Left lung (tissue), 14 donors: ENCODE measurements around the gene TMEM254. TPM values are rescaled to one million over a fixed set of nuclear protein-coding genes. Genes with fewer than 3 reads are reported as not detected.
"Not testable (repeated sequence)": the region's sequence is repeated elsewhere in the genome, so short reads cannot be mapped to it uniquely, and the experiment has no call there.

ENCODE experiments used
- ATAC-seq: fragments of 200-7000 bp; cut with Tn5 transposase; one replicate; pipeline ENCODE4 v1.9.1; 2020; ENCODE audit warnings: moderate library complexity
- DNase-seq, 4 donors: peaks; one replicate each; pipeline ENCODE4 v3.0.0-alpha.2; 2013 to 2020
- H3K27ac ChIP-seq, 2 donors: fragments of 200-600 bp; sonication (generic) in 1 of 2; one replicate each; pipeline versions ENCODE4 v1.5.0 to v1.8.0; 2020 to 2021
- H3K27me3 ChIP-seq, 2 donors: fragments of 200-600 bp; sonication (generic) in 1 of 2; one replicate each; pipeline versions ENCODE4 v1.5.0 to v1.8.0; 2020 to 2021
- H3K36me3 ChIP-seq, 2 donors: fragments of 200-600 bp; sonication (generic) in 1 of 2; one replicate each; pipeline versions ENCODE4 v1.5.0 to v1.8.0; 2020 to 2021
- H3K4me1 ChIP-seq, 2 donors: fragments of 200-600 bp; one replicate each; pipeline ENCODE4 v1.8.0; 2021
- H3K4me3 ChIP-seq, 2 donors: fragments of 200-600 bp; sonication (generic) in 1 of 2; one replicate each; pipeline versions ENCODE4 v1.5.0 to v1.8.0; 2020 to 2021; ENCODE audit warnings: mild to moderate bottlenecking in 1 of 2
- H3K9me3 ChIP-seq, 2 donors: fragments of 200-600 bp; sonication (generic) in 1 of 2; one replicate each; pipeline versions ENCODE4 v1.5.0 to v1.8.0; 2020 to 2021
- intact Hi-C, 2 donors: fragments of 100-400 bp; cut with DNase I; formaldehyde crosslinking; loops; one replicate each; pipeline versions ENCODE4 v1.11.2 to v1.14.2; 2022
- long read RNA-seq, 12 donors: library from polyadenylated mRNA in 2 of 12; unstranded in 2 of 12; transcript quantifications; one replicate each; pipeline ENCODE4 v2.0.0 and lab custom pipeline, GENCODE V29; 2019 to 2026
- polyA plus RNA-seq, 6 donors: library from polyadenylated mRNA; unstranded; fragments of 120-200 nt; gene quantifications; one replicate each; pipeline ENCODE4 v1.2.1, GENCODE V29; 2013; ENCODE audit not compliant: insufficient read length in 6 of 6
- total RNA-seq, 2 donors: library from RNA; stranded (reverse); fragmentation: NEBNext Ultra II Directional; extraction: Animal tissue kit (Norgen Biotek cat#: 25700); gene quantifications; one replicate each; pipeline ENCODE4 v1.2.1, GENCODE V29; 2021
- TF ChIP-seq, protein P1 (sequence below), 2 donors: fragments of 200-600 bp; sonication (generic) in 1 of 2; IDR thresholded peaks; one replicate each; pipeline versions ENCODE4 v1.5.0 to v1.8.0; 2021; ENCODE audit warnings: antibody characterized with exemption in 2 of 2
- donor health status: DM: no; HTN: yes; CAD: no.
- donor health status: DM: no; HTN: no; CAD: no.

TMEM254 gene, protein sequence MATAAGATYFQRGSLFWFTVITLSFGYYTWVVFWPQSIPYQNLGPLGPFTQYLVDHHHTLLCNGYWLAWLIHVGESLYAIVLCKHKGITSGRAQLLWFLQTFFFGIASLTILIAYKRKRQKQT
- 10 to 100 TPM; 18.2 to 22.4 TPM for total RNA-seq
- 10 to 100 TPM; 41.1 to 45.7 (median 44.7) TPM for polyA plus RNA-seq
- long read RNA-seq, donor 1, transcript TMEM254-205 (4 exons, 2,042 nt): major isoform, 15 of 27 reads
- long read RNA-seq, donor 1, partial matches to known transcripts: 5 of 27 reads
- long read RNA-seq, donor 1, other reads (novel, unspliced or antisense): 0 of 27 reads
- long read RNA-seq, donor 2, transcript TMEM254-205 (4 exons, 2,042 nt): major isoform, 19 of 24 reads
- long read RNA-seq, donor 2, partial matches to known transcripts: 0 of 24 reads
- long read RNA-seq, donor 2, other reads (novel, unspliced or antisense): 0 of 24 reads
- long read RNA-seq, donor 3, transcript TMEM254-205 (4 exons, 2,042 nt): major isoform, 13 of 16 reads
- long read RNA-seq, donor 3, partial matches to known transcripts: 0 of 16 reads
- long read RNA-seq, donor 3, other reads (novel, unspliced or antisense): 0 of 16 reads
- long read RNA-seq, donor 4, partial matches to known transcripts: 0 of 10 reads
- long read RNA-seq, donor 4, other reads (novel, unspliced or antisense): 1 of 10 reads
- long read RNA-seq, donor 5, partial matches to known transcripts: 0 of 10 reads
- long read RNA-seq, donor 5, other reads (novel, unspliced or antisense): 0 of 10 reads
- long read RNA-seq, donor 6, transcript TMEM254-205 (4 exons, 2,042 nt): major isoform, 7 of 26 reads
- long read RNA-seq, donor 6, partial matches to known transcripts: 13 of 26 reads
- long read RNA-seq, donor 6, other reads (novel, unspliced or antisense): 0 of 26 reads
- long read RNA-seq, donor 7, transcript TMEM254-205 (4 exons, 2,042 nt): major isoform, 10 of 13 reads
- long read RNA-seq, donor 7, partial matches to known transcripts: 0 of 13 reads
- long read RNA-seq, donor 7, other reads (novel, unspliced or antisense): 0 of 13 reads
- long read RNA-seq, donor 8, transcript TMEM254-205 (4 exons, 2,042 nt): major isoform, 10 of 34 reads
- long read RNA-seq, donor 8, partial matches to known transcripts: 19 of 34 reads
- long read RNA-seq, donor 8, other reads (novel, unspliced or antisense): 0 of 34 reads
- long read RNA-seq, donor 9: 0 reads
- long read RNA-seq, donor 10, transcript TMEM254-205 (4 exons, 2,042 nt): major isoform, 6 of 13 reads
- long read RNA-seq, donor 10, partial matches to known transcripts: 1 of 13 reads
- long read RNA-seq, donor 10, other reads (novel, unspliced or antisense): 2 of 13 reads
- long read RNA-seq, donor 11, transcript TMEM254-205 (4 exons, 2,042 nt): major isoform, 15 of 20 reads
- long read RNA-seq, donor 11, partial matches to known transcripts: 0 of 20 reads
- long read RNA-seq, donor 11, other reads (novel, unspliced or antisense): 0 of 20 reads
- long read RNA-seq, donor 12, transcript TMEM254-205 (4 exons, 2,042 nt): major isoform, 5 of 23 reads
- long read RNA-seq, donor 12, partial matches to known transcripts: 17 of 23 reads
- long read RNA-seq, donor 12, other reads (novel, unspliced or antisense): 0 of 23 reads

DNA sequence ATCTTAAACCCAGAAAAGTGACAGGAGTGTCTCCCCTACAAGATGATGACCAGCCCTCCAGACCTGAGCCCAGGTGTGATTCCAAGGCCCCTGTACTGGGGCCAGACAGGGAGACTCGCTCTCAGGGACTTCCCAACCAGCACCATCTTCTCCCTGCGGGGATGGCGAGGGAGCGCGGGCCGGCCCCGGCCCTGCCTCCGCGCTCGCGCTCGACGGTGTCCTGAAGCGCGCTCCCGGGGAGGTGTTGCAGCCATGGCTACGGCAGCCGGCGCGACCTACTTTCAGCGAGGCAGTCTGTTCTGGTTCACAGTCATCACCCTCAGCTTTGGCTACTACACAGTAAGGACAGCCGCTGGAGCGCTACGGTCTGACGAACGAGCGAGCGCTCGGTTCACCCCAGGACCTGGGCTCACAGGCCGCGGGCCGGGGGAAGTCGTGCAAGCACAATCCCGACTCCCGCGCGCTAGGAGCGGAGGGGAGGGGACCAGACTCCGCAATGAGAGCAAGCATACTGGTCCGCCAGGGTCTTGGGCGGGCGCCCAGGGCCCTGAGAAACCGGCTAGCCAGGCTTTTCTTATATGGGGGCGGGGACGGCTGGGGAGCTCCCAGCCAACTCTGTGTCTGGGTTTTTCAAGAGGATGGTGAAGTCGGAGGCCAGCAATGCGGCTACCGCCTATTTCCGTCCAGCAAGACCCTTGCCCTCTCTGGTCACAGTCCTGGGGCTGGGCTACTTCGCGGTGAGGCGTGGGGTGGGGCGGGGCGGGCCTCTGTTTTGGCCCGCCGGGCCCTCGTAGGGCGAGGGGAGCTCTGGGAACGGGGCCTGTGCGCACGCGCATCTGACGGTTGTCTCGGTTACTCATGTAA is at the start of gene TMEM254:
Gene TMEM254 (plus strand): TSS at position 218 of the 864 bp plus-strand sequence. CDS start 35 bp downstream, at position 253.
- intact Hi-C loops: no loop called here
- peak; percentile 96 for ATAC-seq
- Histone ChIP-seq H3K4me1 (peaks cover 4 to 17% of the 10 kb centered on the region in 2 donors), H3K4me3 (peak within 1 kb of the TSS; percentile 70 to 73), H3K27ac (peak within 1 kb of the TSS; percentile 94 to 98), H3K27me3 (no peaks in the 10 kb centered on the region), H3K36me3 (peaks cover 0 to 14% of the 10 kb centered on the region in 2 donors), H3K9me3 (no peaks in the 10 kb centered on the region)
- TF ChIP-seq, protein P1, sequence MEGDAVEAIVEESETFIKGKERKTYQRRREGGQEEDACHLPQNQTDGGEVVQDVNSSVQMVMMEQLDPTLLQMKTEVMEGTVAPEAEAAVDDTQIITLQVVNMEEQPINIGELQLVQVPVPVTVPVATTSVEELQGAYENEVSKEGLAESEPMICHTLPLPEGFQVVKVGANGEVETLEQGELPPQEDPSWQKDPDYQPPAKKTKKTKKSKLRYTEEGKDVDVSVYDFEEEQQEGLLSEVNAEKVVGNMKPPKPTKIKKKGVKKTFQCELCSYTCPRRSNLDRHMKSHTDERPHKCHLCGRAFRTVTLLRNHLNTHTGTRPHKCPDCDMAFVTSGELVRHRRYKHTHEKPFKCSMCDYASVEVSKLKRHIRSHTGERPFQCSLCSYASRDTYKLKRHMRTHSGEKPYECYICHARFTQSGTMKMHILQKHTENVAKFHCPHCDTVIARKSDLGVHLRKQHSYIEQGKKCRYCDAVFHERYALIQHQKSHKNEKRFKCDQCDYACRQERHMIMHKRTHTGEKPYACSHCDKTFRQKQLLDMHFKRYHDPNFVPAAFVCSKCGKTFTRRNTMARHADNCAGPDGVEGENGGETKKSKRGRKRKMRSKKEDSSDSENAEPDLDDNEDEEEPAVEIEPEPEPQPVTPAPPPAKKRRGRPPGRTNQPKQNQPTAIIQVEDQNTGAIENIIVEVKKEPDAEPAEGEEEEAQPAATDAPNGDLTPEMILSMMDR (IDR thresholded peaks at IDR 0.05): no peak
- DNase-seq: peak; percentile 93 to 96 (median 95)

DNA sequence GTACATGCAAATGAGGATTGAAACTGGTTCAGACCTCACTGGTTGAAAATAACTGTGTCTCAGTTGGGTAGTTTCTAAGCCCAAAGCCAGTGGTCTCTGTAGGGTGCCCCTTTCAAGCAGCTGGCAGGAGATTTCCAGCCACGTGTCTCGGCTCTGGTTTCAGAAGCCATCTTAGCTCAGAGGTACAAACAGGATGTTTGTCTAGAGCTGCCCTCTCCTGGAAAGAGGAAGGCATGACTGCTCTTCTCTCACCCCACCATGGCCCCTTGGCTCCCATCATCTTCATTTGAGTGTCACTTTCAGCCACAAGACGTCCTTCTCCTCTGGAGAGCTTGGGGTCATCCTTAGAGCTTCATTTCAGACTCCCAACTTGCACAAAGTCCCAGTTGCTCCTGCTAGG is 49.3 kb upstream of the TMEM254 start:
- DNase-seq, H3K36me3 ChIP-seq, H3K27me3 ChIP-seq, H3K4me1 ChIP-seq, H3K4me3 ChIP-seq, H3K27ac ChIP-seq, H3K9me3 ChIP-seq, intact Hi-C loops: not testable (repeated sequence)
- ATAC-seq: peak; percentile 74

DNA sequence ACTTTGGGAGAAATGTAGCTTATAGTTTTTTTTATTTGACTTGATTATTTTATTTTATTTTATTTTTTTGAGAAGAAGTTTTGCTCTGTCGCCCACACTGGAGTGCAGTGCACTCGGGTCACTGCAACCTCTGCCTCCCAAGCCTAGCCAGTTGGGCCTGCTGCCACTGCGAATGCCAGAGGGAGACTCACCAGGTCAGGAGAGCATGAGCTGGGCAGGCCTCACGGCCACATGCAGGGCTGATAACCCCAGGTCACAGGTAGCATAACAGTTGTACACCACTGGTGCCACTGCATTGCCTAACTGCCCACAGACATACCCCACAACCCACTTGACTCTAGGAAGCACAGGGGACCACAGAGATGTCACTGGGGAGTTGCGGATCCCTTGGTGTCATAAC is 48.6 kb upstream of the TMEM254 start:
- H3K4me3 ChIP-seq, H3K9me3 ChIP-seq, DNase-seq, H3K27ac ChIP-seq, H3K27me3 ChIP-seq, H3K4me1 ChIP-seq, ATAC-seq, intact Hi-C loops, H3K36me3 ChIP-seq: not testable (repeated sequence)

DNA sequence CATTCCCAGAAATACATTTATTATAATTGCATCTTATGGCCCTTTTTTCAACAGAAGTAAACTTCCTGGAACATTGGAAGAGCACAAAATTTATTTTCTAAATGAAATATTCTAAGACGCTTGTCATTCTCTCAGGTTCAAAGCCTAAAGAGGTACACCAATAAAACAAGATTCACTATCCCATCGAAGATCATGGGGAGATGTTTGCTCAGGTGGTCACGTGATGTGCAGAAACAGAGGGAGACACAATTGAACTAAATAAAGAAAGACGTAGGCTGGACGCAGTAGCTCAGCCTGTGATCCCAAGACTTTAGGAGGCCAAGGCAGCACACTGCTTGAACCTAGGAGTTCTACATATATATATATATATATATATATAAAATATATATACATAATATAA is 46.0 kb upstream of the TMEM254 start:
- no peak overlapping the region for H3K27ac ChIP-seq

DNA sequence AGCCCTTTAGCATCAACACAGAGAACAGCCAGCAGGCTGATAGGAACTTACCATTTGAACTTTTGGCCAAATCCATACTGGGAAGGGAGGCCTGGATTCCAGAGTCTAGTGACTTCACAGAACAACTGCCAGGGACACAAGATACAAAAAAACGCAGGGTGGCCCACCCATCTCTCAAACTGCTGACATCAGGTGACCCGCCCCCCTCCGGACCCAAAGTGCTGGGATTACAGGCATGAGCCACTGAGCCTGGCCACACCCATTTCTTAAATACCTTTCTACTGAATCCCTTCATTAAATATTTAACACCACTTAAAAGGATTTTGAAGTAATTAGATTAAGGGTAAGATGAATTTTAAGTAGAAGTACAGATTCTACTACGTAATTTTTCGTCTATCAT is 43.7 kb upstream of the TMEM254 start:
- H3K36me3 ChIP-seq, H3K27ac ChIP-seq, DNase-seq, ATAC-seq, H3K4me1 ChIP-seq, intact Hi-C loops, H3K27me3 ChIP-seq, H3K4me3 ChIP-seq, H3K9me3 ChIP-seq: not testable (repeated sequence)

More for the DNA sequence above, 46.0 kb upstream of the TMEM254 start:
- H3K4me3 ChIP-seq: no peak overlapping the region
- H3K9me3 ChIP-seq: no peaks in the 10 kb centered on the region
- ATAC-seq (no peak), DNase-seq (no peak)
- intact Hi-C loops: no loop called here
- no peaks in the 10 kb centered on the region for H3K4me1 ChIP-seq
- H3K27me3 ChIP-seq: no peaks in the 10 kb centered on the region
- TF ChIP-seq, protein P1 (IDR thresholded peaks at IDR 0.05): no peak
- H3K36me3 ChIP-seq: no peaks in the 10 kb centered on the region

DNA sequence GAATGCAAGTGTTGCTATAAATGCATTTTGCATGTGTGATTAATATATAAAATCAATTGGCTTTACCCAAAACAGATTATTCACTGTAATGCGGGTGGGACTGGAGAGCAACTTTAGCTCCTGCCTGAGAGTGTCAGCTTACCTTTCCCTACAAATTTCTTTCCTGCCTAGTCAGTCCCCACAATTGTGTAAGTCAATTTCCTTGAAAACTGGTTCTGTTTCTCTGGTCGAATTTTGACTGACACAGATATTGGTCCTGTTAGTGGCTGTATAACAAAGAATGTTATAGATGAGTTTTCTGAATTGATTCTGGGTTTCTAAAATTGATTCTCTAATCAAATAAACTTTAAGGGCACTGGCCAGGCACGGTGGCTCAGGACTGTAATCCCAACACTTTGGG is 43.0 kb upstream of the TMEM254 start:
- H3K4me3 ChIP-seq, DNase-seq, intact Hi-C loops, H3K27ac ChIP-seq, H3K36me3 ChIP-seq, H3K4me1 ChIP-seq, H3K9me3 ChIP-seq, ATAC-seq, H3K27me3 ChIP-seq: not testable (repeated sequence)

DNA sequence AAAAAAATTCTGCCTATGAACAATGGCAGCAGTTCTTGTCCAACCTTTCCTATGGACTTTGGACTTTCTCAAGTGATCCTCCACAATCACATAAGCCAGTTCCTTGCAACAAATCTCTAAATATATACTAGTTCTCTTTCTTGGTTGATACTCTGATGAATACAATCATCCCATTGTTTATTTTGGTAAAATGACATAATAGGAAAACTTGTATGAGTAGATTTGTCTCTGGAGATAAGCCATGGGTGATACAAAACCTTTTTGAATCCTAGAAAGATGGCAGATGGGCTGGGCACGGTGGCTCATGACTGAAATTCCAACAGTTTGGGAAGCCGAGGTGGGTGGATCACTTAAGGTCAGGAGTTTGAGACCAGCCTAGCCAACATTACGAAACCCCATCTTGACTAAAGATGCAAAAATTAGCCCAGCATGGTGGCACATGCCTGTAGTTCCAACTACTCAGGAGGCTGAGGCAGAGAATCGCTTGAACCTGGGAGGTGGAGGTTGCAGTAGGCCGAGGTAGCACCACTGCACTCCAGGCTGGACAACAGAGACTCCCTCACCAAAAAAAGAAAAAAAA is 41.5 kb upstream of the TMEM254 start:
- H3K27me3 ChIP-seq, ATAC-seq, H3K27ac ChIP-seq, DNase-seq, H3K4me1 ChIP-seq, intact Hi-C loops, H3K4me3 ChIP-seq, H3K9me3 ChIP-seq, H3K36me3 ChIP-seq: not testable (repeated sequence)

DNA sequence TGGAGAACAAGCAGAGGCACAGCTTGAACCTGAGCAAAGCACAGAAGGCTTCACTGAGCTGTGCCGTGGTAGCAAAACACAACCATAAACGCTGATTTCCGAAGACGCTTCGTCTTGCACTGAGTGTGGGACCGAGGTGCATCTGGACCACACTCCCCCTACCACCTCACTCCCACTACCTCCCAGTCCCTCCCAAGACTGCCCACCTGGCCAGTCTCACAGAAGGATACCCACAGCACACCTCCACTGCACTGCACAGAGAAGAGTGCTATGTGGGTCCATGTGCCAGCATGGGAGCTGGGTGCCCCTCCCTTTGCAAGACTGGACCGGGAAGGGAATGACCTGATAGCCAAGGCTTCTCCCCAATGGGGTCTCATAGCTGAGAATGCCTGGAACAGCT is 40.2 kb upstream of the TMEM254 start:
- DNase-seq, ATAC-seq, H3K4me1 ChIP-seq, intact Hi-C loops, H3K36me3 ChIP-seq, H3K9me3 ChIP-seq, H3K27me3 ChIP-seq, H3K4me3 ChIP-seq, H3K27ac ChIP-seq: not testable (repeated sequence)
